Liver (tissue), 9 donors: ENCODE results near the gene TWSG1. TPM values are rescaled to one million over a fixed set of nuclear protein-coding genes. Genes with fewer than 3 reads are reported as not detected.

Experiments used
- DNase-seq: peaks from one replicate; pipeline ENCODE4 v3.0.0-alpha.2; 2017; ENCODE audit warnings: low spot score
- H3K27ac ChIP-seq, 2 donors: one replicate each; pipeline ENCODE4 v1.7.0; 2013; ENCODE audit warnings: inconsistent platforms in 2 of 2, low read length in 2 of 2, control low read depth in 1 of 2, low read depth in 1 of 2, mild to moderate bottlenecking in 1 of 2
- H3K27me3 ChIP-seq, 4 donors: one replicate each; pipeline versions ENCODE4 v1.6.1 to v1.7.0; 2013; ENCODE audit warnings: low read length in 3 of 4, inconsistent platforms in 1 of 4, mild to moderate bottlenecking in 1 of 4, moderate library complexity in 1 of 4; ENCODE audit not compliant: control insufficient read depth in 4 of 4, insufficient read depth in 4 of 4
- H3K36me3 ChIP-seq, 4 donors: one replicate each; pipeline versions ENCODE4 v1.6.1 to v1.7.0; 2013; ENCODE audit warnings: low read length in 3 of 4, mild to moderate bottlenecking in 3 of 4, low read depth in 1 of 4, moderate library complexity in 1 of 4; ENCODE audit not compliant: control insufficient read depth in 4 of 4, insufficient read depth in 3 of 4
- H3K4me1 ChIP-seq, 4 donors: one replicate each; pipeline versions ENCODE4 v1.6.1 to v1.7.0; 2013; ENCODE audit warnings: low read length in 3 of 4, mild to moderate bottlenecking in 3 of 4, moderate library complexity in 1 of 4; ENCODE audit not compliant: control insufficient read depth in 4 of 4, insufficient read depth in 4 of 4
- H3K4me3 ChIP-seq, 3 donors: one replicate each; pipeline versions ENCODE4 v1.6.1 to v1.7.0; 2013; ENCODE audit warnings: low read length in 3 of 3, control low read depth in 1 of 3, low read depth in 1 of 3, mild to moderate bottlenecking in 1 of 3
- H3K9ac ChIP-seq, 2 donors: one replicate each; pipeline ENCODE4 v1.7.0; 2013; ENCODE audit warnings: low read length in 2 of 2, mild to moderate bottlenecking in 2 of 2, moderate library complexity in 2 of 2, control low read depth in 1 of 2, low read depth in 1 of 2
- H3K9me3 ChIP-seq, 4 donors: one replicate each; pipeline versions ENCODE4 v1.6.1 to v1.7.0; 2013; ENCODE audit warnings: low read length in 3 of 4; ENCODE audit not compliant: control insufficient read depth in 4 of 4
- EGR1 ChIP-seq, 2 donors: IDR thresholded peaks; 2 replicates each; pipeline ENCODE4 v1.6.1; 2016 to 2018; ENCODE audit warnings: antibody characterized with exemption in 2 of 2, low read depth in 2 of 2
- FOXA2 ChIP-seq: IDR thresholded peaks from 2 replicates; pipeline ENCODE4 v1.6.1; 2016; ENCODE audit warnings: antibody characterized with exemption
- GABPA ChIP-seq, 2 donors: IDR thresholded peaks in 1 of 2; conservative IDR thresholded peaks in 1 of 2; 2 replicates each; pipeline ENCODE4 v1.6.1; 2016; ENCODE audit warnings: antibody characterized with exemption in 2 of 2, mild to moderate bottlenecking in 1 of 2, moderate library complexity in 1 of 2
- HNF4A ChIP-seq, 2 donors: conservative IDR thresholded peaks; 2 replicates each; pipeline ENCODE4 v1.6.1; 2016; ENCODE audit warnings: antibody characterized with exemption in 2 of 2, mild to moderate bottlenecking in 2 of 2
- HNF4G ChIP-seq: IDR thresholded peaks from 2 replicates; pipeline ENCODE4 v1.6.1; 2016; ENCODE audit warnings: antibody characterized with exemption
- JUND ChIP-seq, 2 donors: IDR thresholded peaks; 2 replicates each; pipeline ENCODE4 v1.6.1; 2016; ENCODE audit warnings: antibody characterized with exemption in 2 of 2
- NR2F2 ChIP-seq: IDR thresholded peaks from 2 replicates; pipeline ENCODE4 v1.6.1; 2016; ENCODE audit warnings: antibody characterized with exemption
- RAD21 ChIP-seq, 2 donors: IDR thresholded peaks; 2 replicates each; pipeline ENCODE4 v1.6.1; 2016; ENCODE audit warnings: antibody characterized with exemption in 2 of 2, mild to moderate bottlenecking in 2 of 2
- RXRA ChIP-seq, 2 donors: IDR thresholded peaks; 2 replicates each; pipeline ENCODE4 v1.6.1; 2017 to 2018; ENCODE audit warnings: antibody characterized with exemption in 2 of 2, mild to moderate bottlenecking in 1 of 2
- SP1 ChIP-seq: IDR thresholded peaks from 2 replicates; pipeline ENCODE4 v1.6.1; 2018; ENCODE audit warnings: antibody characterized with exemption, mild to moderate bottlenecking
- YY1 ChIP-seq: IDR thresholded peaks from 2 replicates; pipeline ENCODE4 v1.6.1; 2016; ENCODE audit warnings: antibody characterized with exemption, mild to moderate bottlenecking
- WGBS: extraction: QIAGEN DNeasy Blood & Tissue Kit; methylation state at CpG from one replicate; pipeline ENCODE4 v1.1.7; 2013; 5-methylcytosine and 5-hydroxymethylcytosine counted together
- polyA plus RNA-seq, 2 donors: library from polyadenylated mRNA; stranded (reverse) in 1 of 2; unstranded in 1 of 2; fragments of 200-250 nt in 1 of 2; fragments of >200 nt in 1 of 2; fragmentation: Nextera tagmentation in 1 of 2; extraction: Ambion mirVana in 1 of 2; gene quantifications; one replicate each; pipeline versions ENCODE4 v1.2.1 to v1.2.3, GENCODE V29; 2013 to 2015
- total RNA-seq, 2 donors: library from RNA; depleted of rRNA; stranded (reverse); fragments of >200 nt; gene quantifications; one replicate each; pipeline ENCODE4 v1.2.3, GENCODE V29; 2014
- TF ChIP-seq, protein P1 (sequence below): IDR thresholded peaks from 2 replicates; pipeline ENCODE4 v1.6.1; 2016; ENCODE audit warnings: antibody characterized with exemption, mild to moderate bottlenecking
- TF ChIP-seq, protein P2 (sequence below): IDR thresholded peaks from 2 replicates; pipeline ENCODE4 v1.6.1; 2016; ENCODE audit warnings: antibody characterized with exemption
- TF ChIP-seq, protein P3 (sequence below): IDR thresholded peaks from 2 replicates; pipeline ENCODE4 v1.6.1; 2016; ENCODE audit warnings: antibody characterized with exemption
- TF ChIP-seq, protein P4 (sequence below): fragments of 150-350 bp; IDR thresholded peaks from 2 replicates; pipeline ENCODE4 v1.5.1; 2017; ENCODE audit warnings: improper control_type of control experiment, low read depth, low read length; ENCODE audit not compliant: missing input control
- donor health status: healthy.
- donor health status: healthy.
- donor health status: healthy.
- donor health status: healthy.
- donor health status: healthy.

TWSG1 gene
- total and polyA plus RNA-seq, 4 donors, result 3.9 to 11.1 (median 5.4) TPM

DNA sequence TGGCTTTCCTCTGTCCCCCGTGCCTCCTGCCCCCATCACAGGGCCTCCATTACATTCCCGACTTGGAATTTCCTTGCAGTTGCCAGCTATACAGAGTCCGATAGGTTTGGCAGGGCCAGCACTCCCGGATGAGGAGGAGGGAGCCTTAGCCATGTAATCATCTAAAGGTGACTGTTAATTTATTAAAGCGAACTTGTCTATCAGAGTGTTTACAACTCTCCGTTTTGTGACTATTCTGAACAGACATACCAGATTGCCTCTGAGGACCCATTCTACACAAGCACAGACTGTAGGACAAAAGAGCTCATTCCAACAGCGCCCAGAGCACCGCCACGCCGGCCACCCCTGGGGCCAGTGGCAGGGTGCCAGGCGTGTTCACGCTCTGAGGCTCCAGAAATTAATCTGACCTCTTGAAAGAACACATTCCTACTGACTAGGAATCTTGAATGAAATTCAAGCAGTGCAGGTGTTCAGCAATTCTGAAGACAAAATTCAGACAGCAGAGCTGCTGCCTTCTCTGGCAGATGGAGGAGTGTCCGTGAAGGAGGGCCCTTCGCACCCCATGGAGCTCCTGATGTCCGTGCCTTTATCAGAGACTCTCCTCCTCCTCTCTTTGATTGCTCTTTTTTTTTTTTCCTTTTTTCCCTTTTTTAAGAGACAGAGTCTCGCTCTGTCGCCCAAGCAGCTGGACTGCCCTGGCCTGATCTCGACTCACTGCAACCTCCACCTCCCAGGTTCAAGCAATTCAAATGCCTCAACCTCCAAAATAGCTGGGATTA, 82.7 kb downstream of the TWSG1 start:
- TF ChIP-seq, protein P1, sequence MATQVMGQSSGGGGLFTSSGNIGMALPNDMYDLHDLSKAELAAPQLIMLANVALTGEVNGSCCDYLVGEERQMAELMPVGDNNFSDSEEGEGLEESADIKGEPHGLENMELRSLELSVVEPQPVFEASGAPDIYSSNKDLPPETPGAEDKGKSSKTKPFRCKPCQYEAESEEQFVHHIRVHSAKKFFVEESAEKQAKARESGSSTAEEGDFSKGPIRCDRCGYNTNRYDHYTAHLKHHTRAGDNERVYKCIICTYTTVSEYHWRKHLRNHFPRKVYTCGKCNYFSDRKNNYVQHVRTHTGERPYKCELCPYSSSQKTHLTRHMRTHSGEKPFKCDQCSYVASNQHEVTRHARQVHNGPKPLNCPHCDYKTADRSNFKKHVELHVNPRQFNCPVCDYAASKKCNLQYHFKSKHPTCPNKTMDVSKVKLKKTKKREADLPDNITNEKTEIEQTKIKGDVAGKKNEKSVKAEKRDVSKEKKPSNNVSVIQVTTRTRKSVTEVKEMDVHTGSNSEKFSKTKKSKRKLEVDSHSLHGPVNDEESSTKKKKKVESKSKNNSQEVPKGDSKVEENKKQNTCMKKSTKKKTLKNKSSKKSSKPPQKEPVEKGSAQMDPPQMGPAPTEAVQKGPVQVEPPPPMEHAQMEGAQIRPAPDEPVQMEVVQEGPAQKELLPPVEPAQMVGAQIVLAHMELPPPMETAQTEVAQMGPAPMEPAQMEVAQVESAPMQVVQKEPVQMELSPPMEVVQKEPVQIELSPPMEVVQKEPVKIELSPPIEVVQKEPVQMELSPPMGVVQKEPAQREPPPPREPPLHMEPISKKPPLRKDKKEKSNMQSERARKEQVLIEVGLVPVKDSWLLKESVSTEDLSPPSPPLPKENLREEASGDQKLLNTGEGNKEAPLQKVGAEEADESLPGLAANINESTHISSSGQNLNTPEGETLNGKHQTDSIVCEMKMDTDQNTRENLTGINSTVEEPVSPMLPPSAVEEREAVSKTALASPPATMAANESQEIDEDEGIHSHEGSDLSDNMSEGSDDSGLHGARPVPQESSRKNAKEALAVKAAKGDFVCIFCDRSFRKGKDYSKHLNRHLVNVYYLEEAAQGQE, result no peak
- no peak for TF ChIP-seq NR2F2
- TF ChIP-seq HNF4A (conservative IDR thresholded peaks at IDR 0.05), result no peak
- no peak for TF ChIP-seq RAD21 (IDR thresholded peaks at IDR 0.05)
- TF ChIP-seq JUND (IDR thresholded peaks at IDR 0.05), result no peak
- no peak for TF ChIP-seq RXRA (IDR thresholded peaks at IDR 0.05)
- no peak for TF ChIP-seq EGR1 (IDR thresholded peaks at IDR 0.05; ENCODE audit: low read depth in 2 of 2)
- TF ChIP-seq FOXA2, result no peak
- TF ChIP-seq, protein P2, sequence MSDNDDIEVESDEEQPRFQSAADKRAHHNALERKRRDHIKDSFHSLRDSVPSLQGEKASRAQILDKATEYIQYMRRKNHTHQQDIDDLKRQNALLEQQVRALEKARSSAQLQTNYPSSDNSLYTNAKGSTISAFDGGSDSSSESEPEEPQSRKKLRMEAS, result no peak
- no peak for DNase-seq
- 83% methylated on average over 18 of the region's 18 CpGs for WGBS
- Histone ChIP-seq H3K4me1 (no peaks in the 10 kb centered on the region), H3K36me3 (no peaks in the 10 kb centered on the region), H3K4me3 (no peak overlapping the region), H3K27me3 (no peaks in the 10 kb centered on the region), H3K27ac (no peak overlapping the region), H3K9me3 (no peaks in the 10 kb centered on the region), H3K9ac (no peak overlapping the region)

DNA sequence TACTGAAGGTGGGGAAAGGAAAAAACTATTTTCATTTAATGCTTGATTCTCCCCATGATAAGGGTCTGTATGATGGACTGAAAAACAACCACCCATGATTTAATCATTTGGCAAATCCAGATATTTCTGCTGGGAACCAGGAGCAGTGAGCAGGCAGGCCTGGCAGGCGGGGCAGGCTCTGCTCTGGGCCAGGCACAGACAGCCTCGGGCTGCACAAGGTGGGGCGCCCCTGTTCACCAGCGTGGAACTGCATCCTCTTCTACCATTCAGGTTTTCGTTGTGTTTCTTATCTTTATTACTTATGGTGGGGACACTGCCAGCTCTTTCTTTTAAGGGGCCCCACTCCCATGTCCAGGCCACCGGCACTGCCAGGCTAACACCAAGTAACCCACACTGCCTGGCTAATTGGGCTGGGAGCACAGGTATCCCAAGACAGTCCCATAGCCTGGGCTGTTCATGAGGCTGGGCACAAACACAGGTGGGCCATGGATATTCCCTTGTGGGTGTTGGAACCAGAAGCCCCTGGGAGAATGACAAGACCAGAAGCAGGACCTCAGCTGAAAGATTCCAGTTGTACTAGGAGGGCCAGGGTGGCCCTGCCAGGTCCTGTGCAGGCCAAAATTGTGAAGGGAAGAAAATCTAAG, 83.6 kb downstream of the TWSG1 start:
- Histone ChIP-seq H3K36me3 (no peaks in the 10 kb centered on the region), H3K27me3 (no peaks in the 10 kb centered on the region), H3K9me3 (no peaks in the 10 kb centered on the region), H3K27ac (no peak overlapping the region), H3K4me3 (no peak overlapping the region), H3K9ac (no peak overlapping the region), H3K4me1 (no peaks in the 10 kb centered on the region)
- TF ChIP-seq HNF4A (conservative IDR thresholded peaks at IDR 0.05) (no peak), YY1 (no peak), EGR1 (IDR thresholded peaks at IDR 0.05; ENCODE audit: low read depth in 2 of 2) (no peak)
- TF ChIP-seq, protein P2, result no peak
- DNase-seq, result no peak
- 88% methylated on average over 6 of the region's 6 CpGs for WGBS

DNA sequence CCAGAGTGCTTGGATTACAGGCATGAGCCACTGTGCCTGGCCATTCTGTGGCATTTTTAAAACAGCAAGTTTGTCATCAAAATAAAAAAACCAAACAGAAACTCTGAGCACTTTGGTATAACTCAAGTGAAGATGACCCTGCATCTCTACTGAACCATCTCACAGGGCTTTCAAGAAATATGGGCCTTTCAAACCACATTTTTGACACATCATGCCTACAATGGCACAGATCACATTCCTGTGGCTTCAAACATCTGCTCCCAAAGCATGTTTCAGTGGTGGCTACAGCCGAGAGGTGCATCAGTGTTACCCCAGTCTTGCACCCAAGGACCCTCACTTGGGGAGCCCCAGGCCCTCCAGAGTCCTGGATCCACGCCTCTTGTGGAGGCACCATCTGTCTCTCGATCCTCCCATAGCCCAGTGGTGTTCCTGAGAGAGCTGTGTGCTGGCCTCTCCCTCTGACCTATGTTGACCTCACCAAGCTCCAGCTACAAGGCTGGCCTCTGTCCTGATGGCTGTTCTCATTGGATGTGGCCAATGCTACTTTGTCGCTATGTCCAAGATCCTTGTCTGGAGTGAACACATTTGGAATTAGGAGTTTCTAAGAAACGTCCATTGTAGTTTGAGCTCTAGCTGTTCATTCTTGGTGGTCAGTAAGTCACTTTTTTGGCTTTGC, 85.5 kb downstream of the TWSG1 start:
- no peak for TF ChIP-seq JUND (IDR thresholded peaks at IDR 0.05)
- no peak for TF ChIP-seq SP1
- TF ChIP-seq HNF4A (conservative IDR thresholded peaks at IDR 0.05), result no peak
- TF ChIP-seq, protein P3, sequence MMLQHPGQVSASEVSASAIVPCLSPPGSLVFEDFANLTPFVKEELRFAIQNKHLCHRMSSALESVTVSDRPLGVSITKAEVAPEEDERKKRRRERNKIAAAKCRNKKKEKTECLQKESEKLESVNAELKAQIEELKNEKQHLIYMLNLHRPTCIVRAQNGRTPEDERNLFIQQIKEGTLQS, result no peak
- TF ChIP-seq RAD21 (IDR thresholded peaks at IDR 0.05), result no peak
- no peak for TF ChIP-seq GABPA (IDR thresholded peaks at IDR 0.05 in 1 of 2, conservative IDR thresholded peaks at IDR 0.05 in 1 of 2)
- TF ChIP-seq HNF4G, result no peak
- TF ChIP-seq, protein P2, result no peak
- TF ChIP-seq, protein P4, sequence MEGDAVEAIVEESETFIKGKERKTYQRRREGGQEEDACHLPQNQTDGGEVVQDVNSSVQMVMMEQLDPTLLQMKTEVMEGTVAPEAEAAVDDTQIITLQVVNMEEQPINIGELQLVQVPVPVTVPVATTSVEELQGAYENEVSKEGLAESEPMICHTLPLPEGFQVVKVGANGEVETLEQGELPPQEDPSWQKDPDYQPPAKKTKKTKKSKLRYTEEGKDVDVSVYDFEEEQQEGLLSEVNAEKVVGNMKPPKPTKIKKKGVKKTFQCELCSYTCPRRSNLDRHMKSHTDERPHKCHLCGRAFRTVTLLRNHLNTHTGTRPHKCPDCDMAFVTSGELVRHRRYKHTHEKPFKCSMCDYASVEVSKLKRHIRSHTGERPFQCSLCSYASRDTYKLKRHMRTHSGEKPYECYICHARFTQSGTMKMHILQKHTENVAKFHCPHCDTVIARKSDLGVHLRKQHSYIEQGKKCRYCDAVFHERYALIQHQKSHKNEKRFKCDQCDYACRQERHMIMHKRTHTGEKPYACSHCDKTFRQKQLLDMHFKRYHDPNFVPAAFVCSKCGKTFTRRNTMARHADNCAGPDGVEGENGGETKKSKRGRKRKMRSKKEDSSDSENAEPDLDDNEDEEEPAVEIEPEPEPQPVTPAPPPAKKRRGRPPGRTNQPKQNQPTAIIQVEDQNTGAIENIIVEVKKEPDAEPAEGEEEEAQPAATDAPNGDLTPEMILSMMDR, result no peak
- H3K9me3 ChIP-seq, result peaks cover 0 to 4% (median 4%) of the 10 kb centered on the region in 4 donors
- no peak overlapping the region for H3K9ac ChIP-seq

More for the DNA sequence above, 85.5 kb downstream of the TWSG1 start:
- WGBS, result 80% methylated on average over 5 of the region's 5 CpGs
- Histone ChIP-seq H3K36me3 (no peaks in the 10 kb centered on the region), H3K4me3 (no peak overlapping the region), H3K27me3 (no peaks in the 10 kb centered on the region), H3K4me1 (no peaks in the 10 kb centered on the region), H3K27ac (no peak overlapping the region)
- no peak for DNase-seq
